Pancreas (tissue), 10 donors: ENCODE results near the gene TWNK. TPM values are rescaled to one million over a fixed set of nuclear protein-coding genes. Genes with fewer than 3 reads are reported as not detected.

Experiments
- ATAC-seq, 4 donors: fragments of 200-7000 bp; cut with Tn5 transposase; one replicate each; pipeline versions ENCODE4 v1.8.0 to v1.9.1; 2020; ENCODE audit warnings: mild to moderate bottlenecking in 4 of 4, moderate library complexity in 4 of 4
- DNase-seq, 6 donors: peaks; one replicate each; pipeline ENCODE4 v3.0.0-alpha.2; 2020
- FAIRE-seq: peaks from 2 replicates; lab custom pipeline; 2012; peaks lifted over from hg19 to GRCh38; lab: Jason Lieb, UNC
- H3K27ac ChIP-seq, 4 donors: fragments of 200-600 bp; sonication (generic); 1 replicate in 3 of 4; 2 replicates in 1 of 4; pipeline versions ENCODE4 v1.5.0 to v1.8.0; 2020
- H3K27me3 ChIP-seq, 4 donors: fragments of 200-600 bp; one replicate each; pipeline ENCODE4 v1.8.0; 2021
- H3K36me3 ChIP-seq, 3 donors: fragments of 200-600 bp; sonication (generic) in 1 of 3; one replicate each; pipeline versions ENCODE4 v1.5.0 to v1.8.0; 2020 to 2021
- H3K4me1 ChIP-seq, 3 donors: fragments of 200-600 bp; one replicate each; pipeline ENCODE4 v1.8.0; 2021
- H3K4me3 ChIP-seq, 4 donors: fragments of 200-600 bp; sonication (generic) in 2 of 4; one replicate each; pipeline versions ENCODE4 v1.5.0 to v1.8.0; 2020 to 2021
- H3K9me3 ChIP-seq, 4 donors: fragments of 200-600 bp; one replicate each; pipeline ENCODE4 v1.8.0; 2021
- WGBS, 2 donors: extraction: QIAGEN DNeasy Blood & Tissue Kit; methylation state at CpG; one replicate each; pipeline ENCODE4 v1.1.7; 2013; 5-methylcytosine and 5-hydroxymethylcytosine counted together
- intact Hi-C, 3 donors: fragments of 100-400 bp; cut with DNase I; formaldehyde crosslinking; loops; one replicate each; pipeline versions ENCODE4 v1.11.1 to v1.14.2; 2022
- polyA plus RNA-seq, 2 donors: library from polyadenylated mRNA; stranded (reverse); fragments of 200-250 nt; gene quantifications; one replicate each; pipeline ENCODE4 v1.2.3, GENCODE V29; 2013
- total RNA-seq, 6 donors: library from RNA; stranded (reverse); fragmentation: NEBNext Ultra II Directional in 4 of 6; extraction: Animal tissue kit (Norgen Biotek cat#: 25700) in 4 of 6; gene quantifications; one replicate each; pipeline versions ENCODE4 v1.2.1 to v1.2.4, GENCODE V29; 2021 to 2023
- TF ChIP-seq, protein P1 (sequence below), 4 donors: fragments of 200-600 bp; sonication (generic) in 3 of 4; IDR thresholded peaks; one replicate each; pipeline versions ENCODE4 v1.5.0 to v1.8.0; 2021; ENCODE audit warnings: antibody characterized with exemption in 4 of 4
- donor health status: healthy with polysubstance abuse.
- donor health status: DM: no; HTN: no; CAD: no; lungs with moderate emphysema.
- donor health status: DM: no; HTN: no; CAD: no.
- donor health status: control.
- donor health status: control.
- donor health status: Bipolar disorder and iron deficiency.
- donor health status: DM: yes; HTN: yes; CAD: no.
- donor health status: DM: no; HTN: no; CAD: no.
- donor health status: DM: no; HTN: no; CAD: no.
- donor health status: DM: yes; HTN: yes; CAD: no.

The TWNK gene
- total and polyA plus RNA-seq, 8 donors = 1.7 to 5.4 (median 3.3) TPM

GRCh38 chr10:101022967-101023705 is 35.8 kb downstream of the TWNK start:
- no peak for FAIRE-seq
- no peak for ATAC-seq
- intact Hi-C loops = no loop called here
- WGBS, 2 donors = 90 to 92% methylated on average over 15 of the region's 15 CpGs
- Histone ChIP-seq H3K4me1 (no peaks in the 10 kb centered on the region), H3K27me3 (no peaks in the 10 kb centered on the region), H3K4me3 (no peak overlapping the region), H3K36me3 (no peaks in the 10 kb centered on the region), H3K27ac (no peak overlapping the region), H3K9me3 (no peaks in the 10 kb centered on the region)
- peak in 1 of 6 donors; percentile 17 for DNase-seq
- TF ChIP-seq, protein P1, sequence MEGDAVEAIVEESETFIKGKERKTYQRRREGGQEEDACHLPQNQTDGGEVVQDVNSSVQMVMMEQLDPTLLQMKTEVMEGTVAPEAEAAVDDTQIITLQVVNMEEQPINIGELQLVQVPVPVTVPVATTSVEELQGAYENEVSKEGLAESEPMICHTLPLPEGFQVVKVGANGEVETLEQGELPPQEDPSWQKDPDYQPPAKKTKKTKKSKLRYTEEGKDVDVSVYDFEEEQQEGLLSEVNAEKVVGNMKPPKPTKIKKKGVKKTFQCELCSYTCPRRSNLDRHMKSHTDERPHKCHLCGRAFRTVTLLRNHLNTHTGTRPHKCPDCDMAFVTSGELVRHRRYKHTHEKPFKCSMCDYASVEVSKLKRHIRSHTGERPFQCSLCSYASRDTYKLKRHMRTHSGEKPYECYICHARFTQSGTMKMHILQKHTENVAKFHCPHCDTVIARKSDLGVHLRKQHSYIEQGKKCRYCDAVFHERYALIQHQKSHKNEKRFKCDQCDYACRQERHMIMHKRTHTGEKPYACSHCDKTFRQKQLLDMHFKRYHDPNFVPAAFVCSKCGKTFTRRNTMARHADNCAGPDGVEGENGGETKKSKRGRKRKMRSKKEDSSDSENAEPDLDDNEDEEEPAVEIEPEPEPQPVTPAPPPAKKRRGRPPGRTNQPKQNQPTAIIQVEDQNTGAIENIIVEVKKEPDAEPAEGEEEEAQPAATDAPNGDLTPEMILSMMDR (IDR thresholded peaks at IDR 0.05) = no peak

DNA sequence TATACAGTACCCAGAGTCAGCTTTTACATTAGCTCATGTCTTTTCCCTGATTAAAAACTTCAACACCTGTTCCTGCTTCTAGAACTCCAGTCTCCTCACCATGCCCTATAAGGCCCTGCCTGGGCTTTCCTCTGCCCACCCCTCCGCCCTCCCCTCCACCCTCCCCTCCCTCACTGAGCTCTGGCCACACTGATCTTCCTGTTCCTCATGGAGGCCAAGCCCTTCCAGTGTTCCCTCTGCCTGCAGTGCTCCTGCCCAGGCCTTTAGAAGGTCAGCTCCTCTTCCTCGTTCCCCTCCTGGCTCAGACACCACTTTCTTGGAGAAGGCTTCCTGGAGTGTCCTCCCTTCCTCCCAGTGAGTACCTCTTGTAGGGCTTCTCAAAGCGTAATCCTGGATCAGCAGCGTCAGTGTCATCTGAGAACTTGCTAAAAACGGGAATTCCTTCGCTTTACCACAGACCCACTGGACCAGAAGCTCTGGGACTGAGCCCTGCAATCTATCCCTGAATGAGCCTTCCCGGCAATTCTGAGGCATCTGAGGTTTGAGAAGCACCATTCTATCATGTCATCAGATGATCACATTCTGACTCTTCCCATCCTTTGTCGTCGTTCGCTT is 39.9 kb downstream of the TWNK start:
- FAIRE-seq (no peak), ATAC-seq (no peak), DNase-seq (no peak)
- Histone ChIP-seq H3K4me3 (no peak overlapping the region), H3K27ac (no peak overlapping the region), H3K27me3 (no peaks in the 10 kb centered on the region), H3K9me3 (no peaks in the 10 kb centered on the region), H3K36me3 (no peaks in the 10 kb centered on the region), H3K4me1 (peaks cover 0 to 3% (median 0%) of the 10 kb centered on the region in 3 donors)
- TF ChIP-seq, protein P1 (IDR thresholded peaks at IDR 0.05) = no peak
- 77 to 87% methylated on average over 10 of the region's 10 CpGs for WGBS, 2 donors
- intact Hi-C loops = no loop called here

GRCh38 chr10:101028446-101029337 is 41.3 kb downstream of the TWNK start:
- Histone ChIP-seq H3K27me3 (no peaks in the 10 kb centered on the region), H3K9me3 (no peaks in the 10 kb centered on the region), H3K36me3 (no peaks in the 10 kb centered on the region), H3K4me3 (no peak overlapping the region), H3K27ac (no peak overlapping the region), H3K4me1 (peaks cover 0 to 12% (median 0%) of the 10 kb centered on the region in 3 donors)
- 77 to 86% methylated on average over 7 of the region's 7 CpGs for WGBS, 2 donors
- intact Hi-C loops = no loop called here
- no peak for FAIRE-seq
- ATAC-seq = no peak
- TF ChIP-seq, protein P1 (IDR thresholded peaks at IDR 0.05) = no peak
- DNase-seq = no peak

- peaks cover 0 to 12% (median 0%) of the 10 kb centered on the region in 3 donors for H3K4me1 ChIP-seq
- no peak overlapping the region for H3K27ac ChIP-seq
- DNase-seq (peak in 2 of 6 donors; percentile 28 to 70), FAIRE-seq (no peak), ATAC-seq (no peak)
- no peaks in the 10 kb centered on the region for H3K36me3 ChIP-seq
- no peaks in the 10 kb centered on the region for H3K9me3 ChIP-seq
- no peaks in the 10 kb centered on the region for H3K27me3 ChIP-seq
- intact Hi-C loops = no loop called here
- TF ChIP-seq, protein P1 (IDR thresholded peaks at IDR 0.05) = no peak
- 56 to 57% methylated on average over 25 to 27 of the region's 27 CpGs for WGBS, 2 donors
- H3K4me3 ChIP-seq = no peak overlapping the region
Observed at GRCh38 chr10:101029520-101030295, 42.4 kb downstream of the TWNK start.
